Measurements from ENCODE around the gene IFITM10.

The IFITM10 gene

GRCh38 chr11:1744891-1745700 lies 5.3 kb downstream of the IFITM10 start:
- TF ChIP-seq CTCF (IDR thresholded peaks at IDR 0.05; ENCODE audit: insufficient read depth, low read depth, low read length, missing control alignments) = no peak
- no peak for DNase-seq (ENCODE audit: low read depth)
- no peak overlapping the region for H3K4me3 ChIP-seq (ENCODE audit: low read depth, low read length)

- H3K4me3 ChIP-seq (ENCODE audit: low read depth, low read length) = no peak overlapping the region
- TF ChIP-seq CTCF (IDR thresholded peaks at IDR 0.05; ENCODE audit: insufficient read depth, low read depth, low read length, missing control alignments) = no peak
- no peak for DNase-seq (ENCODE audit: low read depth)
Observed at GRCh38 chr11:1744137-1744886, 6.1 kb downstream of the IFITM10 start.

- no peak for DNase-seq (ENCODE audit: low read depth)
- no peak for TF ChIP-seq CTCF (IDR thresholded peaks at IDR 0.05; ENCODE audit: insufficient read depth, low read depth, low read length, missing control alignments)
- no peak overlapping the region for H3K4me3 ChIP-seq (ENCODE audit: low read depth, low read length)
Observed at GRCh38 chr11:1743585-1744136, 6.7 kb downstream of the IFITM10 start.

GRCh38 chr11:1742869-1743584 lies 7.4 kb downstream of the IFITM10 start:
- H3K4me3 ChIP-seq (ENCODE audit: low read depth, low read length) = no peak overlapping the region
- DNase-seq (ENCODE audit: low read depth) = no peak
- no peak for TF ChIP-seq CTCF (IDR thresholded peaks at IDR 0.05; ENCODE audit: insufficient read depth, low read depth, low read length, missing control alignments)

- H3K4me3 ChIP-seq (ENCODE audit: low read depth, low read length) = no peak overlapping the region
- no peak for DNase-seq (ENCODE audit: low read depth)
- TF ChIP-seq CTCF (IDR thresholded peaks at IDR 0.05; ENCODE audit: insufficient read depth, low read depth, low read length, missing control alignments) = no peak
Observed at GRCh38 chr11:1742371-1742770, 8.0 kb downstream of the IFITM10 start.

- DNase-seq (ENCODE audit: low read depth) = no peak
- no peak overlapping the region for H3K4me3 ChIP-seq (ENCODE audit: low read depth, low read length)
- TF ChIP-seq CTCF (IDR thresholded peaks at IDR 0.05; ENCODE audit: insufficient read depth, low read depth, low read length, missing control alignments) = no peak
Observed at GRCh38 chr11:1741741-1742140, 8.7 kb downstream of the IFITM10 start.
